CD14-positive monocyte (primary cell): Measurements from ENCODE around the gene SCMH1. TPM values are rescaled to one million over a fixed set of nuclear protein-coding genes. Genes with fewer than 3 reads are reported as not detected.

Source experiments
- DNase-seq, 3 donors: peaks; one replicate each; pipeline ENCODE4 v3.0.0-alpha.2; 2011 to 2022
- H2AFZ ChIP-seq: 2 replicates; pipeline ENCODE4 v1.6.0; 2012; ENCODE audit warnings: mild to moderate bottlenecking, low read depth, low read length, inconsistent platforms; ENCODE audit not compliant: insufficient read depth, poor library complexity, severe bottlenecking
- H3K27ac ChIP-seq, 2 donors: 1 replicate in 1 of 2; 2 replicates in 1 of 2; pipeline ENCODE4 v1.5.1; 2012 to 2013; ENCODE audit warnings: low read length in 2 of 2, control low read depth in 1 of 2, inconsistent platforms in 1 of 2, low read depth in 1 of 2, mild to moderate bottlenecking in 1 of 2
- H3K27me3 ChIP-seq, 2 donors: one replicate each; pipeline versions ENCODE4 v1.6.0 to v1.6.1; 2011 to 2013; ENCODE audit warnings: low read length in 2 of 2; ENCODE audit not compliant: control insufficient read depth in 2 of 2, insufficient read depth in 2 of 2
- H3K36me3 ChIP-seq, 2 donors: replicated peaks in 1 of 2; 1 replicate in 1 of 2; 2 replicates in 1 of 2; pipeline versions ENCODE4 v1.5.1 to v1.6.1; 2012 to 2013; ENCODE audit warnings: low read length in 2 of 2, control low read depth in 1 of 2, inconsistent platforms in 1 of 2, mild to moderate bottlenecking in 1 of 2; ENCODE audit not compliant: insufficient read depth in 2 of 2, control insufficient read depth in 1 of 2
- H3K4me1 ChIP-seq, 2 donors: 1 replicate in 1 of 2; 2 replicates in 1 of 2; pipeline versions ENCODE4 v1.5.1 to v1.6.1; 2012 to 2013; ENCODE audit warnings: low read length in 2 of 2, control low read depth in 1 of 2, inconsistent platforms in 1 of 2, mild to moderate bottlenecking in 1 of 2, moderate library complexity in 1 of 2; ENCODE audit not compliant: insufficient read depth in 2 of 2, control insufficient read depth in 1 of 2
- H3K4me2 ChIP-seq: replicated peaks from 2 replicates; pipeline ENCODE3; 2012; ENCODE audit warnings: low read length, moderate library complexity, mild to moderate bottlenecking; ENCODE audit not compliant: poor library complexity, severe bottlenecking; ENCODE audit errors: extremely low read depth
- H3K4me3 ChIP-seq, 3 experiments: fragments of 200-600 bp in 1 of 3; sonication (generic) in 1 of 3; replicated peaks in 1 of 3; 1 replicate in 2 of 3; 2 replicates in 1 of 3; pipeline ENCODE4 v1.5.1; 2011 to 2013; ENCODE audit warnings: low read length in 3 of 3, mild to moderate bottlenecking in 3 of 3, control low read depth in 2 of 3, low read depth in 2 of 3, inconsistent platforms in 1 of 3, moderate library complexity in 1 of 3
- H3K79me2 ChIP-seq: 2 replicates; pipeline ENCODE4 v1.6.0; 2012; ENCODE audit warnings: mild to moderate bottlenecking, control low read depth, inconsistent platforms, low read length, moderate library complexity; ENCODE audit not compliant: insufficient read depth
- H3K9ac ChIP-seq: 2 replicates; pipeline ENCODE4 v1.6.0; 2017; ENCODE audit warnings: low read length, mild to moderate bottlenecking; ENCODE audit not compliant: insufficient read depth, poor library complexity, severe bottlenecking
- H3K9me3 ChIP-seq, 2 donors: replicated peaks in 1 of 2; 1 replicate in 1 of 2; 2 replicates in 1 of 2; pipeline versions ENCODE4 v1.5.1 to v1.6.1; 2012 to 2013; ENCODE audit warnings: low read length in 2 of 2, control low read depth in 1 of 2; ENCODE audit not compliant: control insufficient read depth in 1 of 2, insufficient read depth in 1 of 2
- H4K20me1 ChIP-seq: 2 replicates; pipeline ENCODE4 v1.6.0; 2012; ENCODE audit warnings: mild to moderate bottlenecking, low read length, control low read depth, moderate library complexity; ENCODE audit not compliant: insufficient read depth
- H3K27ac Mint-ChIP-seq, 7 donors: one replicate each; pipeline ENCODE4 v1.8.0; 2020; ENCODE audit warnings: mild to moderate bottlenecking in 7 of 7, mixed read lengths in 7 of 7, moderate library complexity in 6 of 7, inconsistent platforms in 2 of 7
- H3K27me3 Mint-ChIP-seq, 3 donors: one replicate each; pipeline ENCODE4 v1.8.0; 2021 to 2022; ENCODE audit warnings: low read depth in 3 of 3, mild to moderate bottlenecking in 3 of 3, mixed read lengths in 3 of 3, moderate library complexity in 3 of 3, inconsistent platforms in 1 of 3
- H3K36me3 Mint-ChIP-seq, 2 donors: one replicate each; pipeline ENCODE4 v1.8.0; 2020; ENCODE audit warnings: mixed read lengths in 2 of 2, inconsistent platforms in 1 of 2, mild to moderate bottlenecking in 1 of 2
- H3K4me1 Mint-ChIP-seq: one replicate; pipeline ENCODE4 v1.8.0; 2020; ENCODE audit warnings: mild to moderate bottlenecking, mixed read lengths
- H3K4me3 Mint-ChIP-seq, 2 donors: one replicate each; pipeline ENCODE4 v1.8.0; 2020; ENCODE audit warnings: mild to moderate bottlenecking in 2 of 2, mixed read lengths in 2 of 2, moderate library complexity in 1 of 2
- H3K9me3 Mint-ChIP-seq, 7 donors: one replicate each; pipeline ENCODE4 v1.8.0; 2020 to 2022; ENCODE audit warnings: mixed read lengths in 7 of 7, mild to moderate bottlenecking in 6 of 7, moderate library complexity in 6 of 7, inconsistent platforms in 2 of 7
- CTCF ChIP-seq: fragments of 200-600 bp; IDR thresholded peaks from one replicate; pipeline ENCODE4 v1.8.0; 2022; ENCODE audit warnings: antibody characterized with exemption, mild to moderate bottlenecking
- WGBS: methylation state at CpG from one replicate; pipeline ENCODE4 v1.1.5; 2013; ENCODE audit warnings: missing lambda C conversion rate; ENCODE audit not compliant: insufficient coverage; 5-methylcytosine and 5-hydroxymethylcytosine counted together
- intact Hi-C, 2 donors: fragments of 100-400 bp; cut with micrococcal nuclease; formaldehyde crosslinking; loops; one replicate each; pipeline versions ENCODE4 v1.15.0 to v1.15.1; 2023
- polyA plus RNA-seq, 3 donors: library from polyadenylated mRNA; depleted of rRNA in 1 of 3; unstranded in 2 of 3; stranded (reverse) in 1 of 3; fragments of 300-500 nt in 2 of 3; fragments of >200 nt in 1 of 3; fragmentation: Illumina TruSeq in 2 of 3; gene quantifications; 1 replicate in 2 of 3; 2 replicates in 1 of 3; pipeline ENCODE4 v1.2.3, GENCODE V29; 2012 to 2021

SCMH1 gene
- polyA plus RNA-seq, 3 donors, result 0.66 to 12.7 (median 0.74) TPM

GRCh38 chr1:41160498-41161110 lies 81.5 kb downstream of the SCMH1 start:
- no peak for TF ChIP-seq CTCF
- no peak overlapping the region for H3K4me3 ChIP-seq

GRCh38 chr1:41158966-41159365 lies 83.1 kb downstream of the SCMH1 start:
- Histone ChIP-seq H3K9me3 (no peaks in the 10 kb centered on the region), H3K27ac (no peak overlapping the region), H3K4me1 (no peaks in the 10 kb centered on the region), H3K36me3 (peaks cover 0 to 14% of the 10 kb centered on the region in 2 donors), H2AFZ (no peak overlapping the region), H3K4me2 (no peak overlapping the region), H3K27me3 (no peaks in the 10 kb centered on the region), H3K79me2 (no peaks in the 10 kb centered on the region), H3K4me3 (no peak overlapping the region), H3K9ac (no peak overlapping the region), H4K20me1 (no peaks in the 10 kb centered on the region)
- H3K9me3 Mint-ChIP-seq, result no peaks in the 10 kb centered on the region
- H3K27ac Mint-ChIP-seq, result no peak overlapping the region
- WGBS, result no CpG with 5 or more reads among the region's 1 CpG
- H3K4me3 Mint-ChIP-seq, result no peak overlapping the region
- no peaks in the 10 kb centered on the region for H3K27me3 Mint-ChIP-seq
- no peaks in the 10 kb centered on the region for H3K4me1 Mint-ChIP-seq
- TF ChIP-seq CTCF, result no peak
- no peak for DNase-seq
- intact Hi-C loops, result no loop called here
- peaks cover 12 to 15% of the 10 kb centered on the region in 2 donors for H3K36me3 Mint-ChIP-seq

More at GRCh38 chr1:41160498-41161110, 81.5 kb downstream of the SCMH1 start:
- no peaks in the 10 kb centered on the region for H3K79me2 ChIP-seq
- no peak for DNase-seq
- H3K4me1 ChIP-seq, result no peaks in the 10 kb centered on the region
- H2AFZ ChIP-seq, result no peak overlapping the region
- Mint-ChIP-seq H3K27me3 (no peaks in the 10 kb centered on the region), H3K4me1 (no peaks in the 10 kb centered on the region), H3K4me3 (no peak overlapping the region), H3K9me3 (peaks cover 0 to under 1% (median 0%) of the 10 kb centered on the region in 7 donors), H3K27ac (no peak overlapping the region), H3K36me3 (peaks cover 10 to 15% of the 10 kb centered on the region in 2 donors)
- H3K27me3 ChIP-seq, result no peaks in the 10 kb centered on the region
- no CpG with 5 or more reads among the region's 3 CpGs for WGBS
- H4K20me1 ChIP-seq, result no peaks in the 10 kb centered on the region
- no peak overlapping the region for H3K4me2 ChIP-seq
- no peaks in the 10 kb centered on the region for H3K9me3 ChIP-seq
- H3K9ac ChIP-seq, result no peak overlapping the region
- intact Hi-C loops, result no loop called here
- H3K36me3 ChIP-seq, result peaks cover 0 to 14% of the 10 kb centered on the region in 2 donors
- H3K27ac ChIP-seq, result no peak overlapping the region
